ENCODE results near the gene TPCN1.

DNA sequence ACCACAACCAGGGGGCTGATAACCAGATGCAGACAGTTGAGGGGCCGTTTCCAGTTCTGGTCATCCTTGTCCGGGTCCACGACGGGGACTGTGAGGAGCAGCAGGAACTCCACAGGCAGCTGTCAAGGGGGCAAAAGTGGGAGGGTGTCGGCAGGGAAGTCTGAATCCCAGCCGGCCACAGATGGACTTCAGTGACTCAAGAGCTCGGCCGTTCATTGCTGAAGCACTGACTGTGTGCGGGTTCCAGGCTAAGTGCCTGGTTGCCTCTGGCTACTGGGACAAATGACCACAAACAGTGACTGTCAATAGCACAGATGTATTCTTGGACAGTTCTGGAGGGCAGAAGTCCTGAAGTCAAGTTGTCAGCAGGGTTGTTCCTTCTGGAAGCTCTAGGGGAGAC lies 94.1 kb downstream of the TPCN1 start:
- TF ChIP-seq, protein P1, sequence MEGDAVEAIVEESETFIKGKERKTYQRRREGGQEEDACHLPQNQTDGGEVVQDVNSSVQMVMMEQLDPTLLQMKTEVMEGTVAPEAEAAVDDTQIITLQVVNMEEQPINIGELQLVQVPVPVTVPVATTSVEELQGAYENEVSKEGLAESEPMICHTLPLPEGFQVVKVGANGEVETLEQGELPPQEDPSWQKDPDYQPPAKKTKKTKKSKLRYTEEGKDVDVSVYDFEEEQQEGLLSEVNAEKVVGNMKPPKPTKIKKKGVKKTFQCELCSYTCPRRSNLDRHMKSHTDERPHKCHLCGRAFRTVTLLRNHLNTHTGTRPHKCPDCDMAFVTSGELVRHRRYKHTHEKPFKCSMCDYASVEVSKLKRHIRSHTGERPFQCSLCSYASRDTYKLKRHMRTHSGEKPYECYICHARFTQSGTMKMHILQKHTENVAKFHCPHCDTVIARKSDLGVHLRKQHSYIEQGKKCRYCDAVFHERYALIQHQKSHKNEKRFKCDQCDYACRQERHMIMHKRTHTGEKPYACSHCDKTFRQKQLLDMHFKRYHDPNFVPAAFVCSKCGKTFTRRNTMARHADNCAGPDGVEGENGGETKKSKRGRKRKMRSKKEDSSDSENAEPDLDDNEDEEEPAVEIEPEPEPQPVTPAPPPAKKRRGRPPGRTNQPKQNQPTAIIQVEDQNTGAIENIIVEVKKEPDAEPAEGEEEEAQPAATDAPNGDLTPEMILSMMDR (IDR thresholded peaks at IDR 0.05; ENCODE audit: insufficient read depth, low read length, poor library complexity, severe bottlenecking), result no peak
- no peak for TF ChIP-seq EZH2phosphoT487 (conservative IDR thresholded peaks at IDR 0.05; ENCODE audit: low read length)
